Measurements from ENCODE around the gene AKR1C2.
"Not testable (repeated sequence)": the region's sequence is repeated elsewhere in the genome, so short reads cannot be mapped to it uniquely, and the experiment has no call there.

The AKR1C2 gene

GRCh38 chr10:5002013-5002727 lies 1.5 kb downstream of the AKR1C2 start:
- TF ChIP-seq CTCF (conservative IDR thresholded peaks at IDR 0.05; ENCODE audit: low read depth): no peak
- ChIA-PET POLR2A (ENCODE audit: low non-redundant PET) (no interaction called here), CTCF (no interaction called here)
- no peak for DNase-seq (ENCODE audit: low spot score)
- no peak overlapping the region for H3K27ac ChIP-seq

- ChIA-PET POLR2A (ENCODE audit: low non-redundant PET) (no interaction called here), CTCF (no interaction called here)
- no peak for TF ChIP-seq CTCF (conservative IDR thresholded peaks at IDR 0.05; ENCODE audit: low read depth)
- no peak overlapping the region for H3K27ac ChIP-seq
- no peak for DNase-seq (ENCODE audit: low spot score)
Measured at GRCh38 chr10:4998671-4999070, 5.0 kb downstream of the AKR1C2 start.

DNA sequence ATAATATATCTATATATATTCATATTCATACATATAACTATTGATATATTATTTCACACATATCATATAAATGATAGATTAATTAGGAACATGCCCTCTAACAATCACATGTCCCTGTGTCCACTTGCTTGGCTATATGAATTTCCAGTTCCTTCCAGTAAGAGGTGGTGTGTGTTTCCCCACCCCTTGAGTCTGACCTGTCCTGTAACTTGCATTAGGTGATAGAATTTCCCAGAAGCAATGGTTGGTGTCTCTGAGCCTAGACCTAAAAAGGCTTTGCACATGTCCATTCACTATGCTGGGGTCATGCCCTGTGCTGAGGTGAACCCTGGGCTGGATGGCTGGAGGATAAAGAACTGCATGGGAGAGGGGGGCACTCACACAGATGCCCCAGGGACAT lies 9.4 kb downstream of the AKR1C2 start:
- CTCF ChIA-PET; POLR2A ChIA-PET (ENCODE audit: low non-redundant PET); DNase-seq (ENCODE audit: low spot score); H3K27ac ChIP-seq: not testable (repeated sequence)

DNA sequence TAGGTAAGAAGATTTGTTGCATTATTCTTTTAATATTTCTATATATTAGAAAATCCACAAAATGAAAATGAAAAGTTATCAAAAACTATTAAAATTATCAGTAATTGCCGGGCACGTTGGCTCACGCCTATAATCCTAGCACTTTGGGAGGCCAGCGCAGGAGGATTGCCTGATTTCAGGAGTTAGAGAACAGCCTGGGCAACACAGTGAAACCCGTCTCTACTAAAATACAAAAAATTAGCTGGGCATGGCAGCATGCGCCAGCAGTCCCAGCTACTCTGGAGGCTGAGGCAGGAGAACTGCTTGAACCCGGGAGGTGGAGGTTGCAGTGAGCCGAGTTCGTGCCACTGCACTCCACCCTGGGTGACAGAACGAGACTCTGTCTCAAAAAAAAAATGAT lies 11.1 kb downstream of the AKR1C2 start:
- H3K27ac ChIP-seq; POLR2A ChIA-PET (ENCODE audit: low non-redundant PET); CTCF ChIA-PET; DNase-seq (ENCODE audit: low spot score): not testable (repeated sequence)

GRCh38 chr10:4991463-4991862 lies 12.2 kb downstream of the AKR1C2 start:
- POLR2A ChIA-PET (ENCODE audit: low non-redundant PET); DNase-seq (ENCODE audit: low spot score); CTCF ChIA-PET; H3K27ac ChIP-seq: not testable (repeated sequence)

GRCh38 chr10:4990217-4990616 lies 13.4 kb downstream of the AKR1C2 start:
- DNase-seq (ENCODE audit: low spot score): no peak
- ChIA-PET CTCF (no interaction called here), POLR2A (ENCODE audit: low non-redundant PET) (no interaction called here)

DNA sequence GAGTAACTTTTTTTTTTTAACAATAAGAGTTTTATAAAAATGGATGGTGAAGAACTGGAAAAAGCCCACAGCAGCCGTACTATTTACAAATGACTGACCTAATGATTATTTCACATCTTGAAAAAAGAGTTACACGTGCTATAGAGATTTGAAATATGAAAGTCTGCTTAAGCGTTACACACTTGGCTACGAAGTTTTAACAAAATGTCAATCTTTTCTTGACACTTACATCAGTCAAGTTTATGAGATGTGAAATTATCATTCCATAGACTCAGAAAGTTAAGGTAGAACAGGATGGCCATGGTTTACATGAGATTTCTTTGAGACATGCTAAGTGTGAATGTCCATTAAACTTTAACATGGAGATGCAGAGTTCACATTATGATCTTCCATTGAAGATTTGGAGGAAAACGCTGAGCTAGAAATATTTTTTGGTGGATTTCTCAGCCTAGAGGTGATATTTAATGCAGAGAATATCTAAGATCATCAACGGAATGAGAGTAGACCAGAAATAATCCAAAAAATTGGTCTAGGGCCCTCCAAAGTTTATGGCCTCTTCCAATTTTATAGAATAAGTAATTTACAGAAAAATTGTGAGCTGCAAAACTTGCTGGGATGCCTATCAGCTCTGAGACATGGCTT lies 15.5 kb downstream of the AKR1C2 start:
- POLR2A ChIA-PET (ENCODE audit: low non-redundant PET); CTCF ChIA-PET; DNase-seq (ENCODE audit: low spot score); H3K27ac ChIP-seq: not testable (repeated sequence)

More at GRCh38 chr10:4990217-4990616, 13.4 kb downstream of the AKR1C2 start:
- TF ChIP-seq CTCF (conservative IDR thresholded peaks at IDR 0.05; ENCODE audit: low read depth): no peak
- H3K27ac ChIP-seq: no peak overlapping the region

- TF ChIP-seq CTCF (conservative IDR thresholded peaks at IDR 0.05; ENCODE audit: low read depth): no peak
- CTCF ChIA-PET: interaction anchor here (4.0 kb wide), 1 partner anchor 135 kb away, joined by 15 read pairs; no protein-coding TSS in a partner anchor
- H3K27ac ChIP-seq: no peak overlapping the region
- POLR2A ChIA-PET (ENCODE audit: low non-redundant PET): no interaction called here
- no peak for DNase-seq (ENCODE audit: low spot score)
Measured at GRCh38 chr10:4984971-4985594, 18.6 kb downstream of the AKR1C2 start.

Data from RWPE1 (cell line).